RPMI8226 (cell line): ENCODE results near the gene FNDC3B.
"Not testable (repeated sequence)": the region's sequence is repeated elsewhere in the genome, so short reads cannot be mapped to it uniquely, and the experiment has no call there.

ENCODE experiments used
- DNase-seq: peaks from one replicate; pipeline ENCODE4 v3.0.0-alpha.2; 2015

The FNDC3B gene

DNA sequence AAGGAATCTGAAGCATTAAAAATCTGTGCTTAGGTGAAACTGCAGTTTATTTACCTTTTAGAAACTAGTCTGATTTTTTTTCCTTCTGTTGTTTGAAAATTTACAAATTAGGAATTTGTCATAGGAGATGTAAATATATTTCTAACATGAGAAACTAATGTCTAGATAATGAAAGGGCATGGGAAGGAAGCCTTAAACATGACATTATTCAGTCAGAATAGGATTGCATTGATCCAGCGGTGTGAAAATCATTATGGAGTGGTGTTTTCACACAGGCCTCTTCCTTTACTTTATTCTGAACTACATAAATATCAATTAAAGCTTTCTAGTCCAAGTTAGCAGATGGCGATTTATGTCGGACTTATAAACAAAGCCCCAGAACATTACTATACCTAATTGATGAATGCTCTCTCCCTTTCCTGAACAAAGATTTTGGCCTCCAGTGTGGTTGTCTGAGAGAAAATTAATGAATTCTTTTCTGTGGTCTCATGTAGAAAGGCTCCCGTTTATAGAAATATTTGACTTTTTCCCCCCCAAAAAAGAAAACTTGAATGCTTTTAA is 37.9 kb downstream of the FNDC3B start:
- DNase-seq, result no peak

GRCh38 chr3:172078244-172078643 is 38.9 kb downstream of the FNDC3B start:
- no peak for DNase-seq

GRCh38 chr3:172078721-172079120 is 39.3 kb downstream of the FNDC3B start:
- no peak for DNase-seq

DNA sequence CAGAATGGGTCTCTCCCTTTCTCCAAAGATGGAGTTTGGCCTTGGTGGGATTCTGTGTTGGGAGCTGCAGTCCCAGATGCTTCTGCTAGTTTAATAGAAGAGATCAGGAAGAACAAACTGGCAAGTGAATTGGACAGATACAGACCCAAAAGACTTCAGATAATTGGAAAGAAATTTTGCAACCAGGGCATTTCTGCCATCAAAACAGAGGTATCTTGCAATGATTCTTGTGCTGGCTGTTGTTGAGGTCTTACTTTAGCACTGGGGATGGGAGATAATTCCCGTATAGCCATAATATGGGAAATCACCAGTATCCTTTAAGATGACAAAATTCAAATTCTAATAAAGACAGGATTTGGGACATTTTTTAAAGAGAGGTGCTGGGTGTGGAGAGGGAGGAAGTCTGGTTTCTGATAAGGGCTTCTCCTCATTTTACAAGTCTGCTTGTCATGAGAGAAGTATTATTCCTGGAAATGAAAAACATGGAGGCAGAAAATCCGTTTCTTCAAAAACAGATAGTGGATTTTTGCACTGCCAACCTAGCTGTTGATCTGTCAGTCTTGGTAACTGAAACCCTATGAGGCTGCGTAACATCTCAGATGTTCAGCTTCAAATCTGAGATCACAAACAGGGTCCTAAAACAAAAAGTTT is 40.1 kb downstream of the FNDC3B start:
- DNase-seq, result no peak

GRCh38 chr3:172080503-172080902 is 41.1 kb downstream of the FNDC3B start:
- DNase-seq, result no peak

DNA sequence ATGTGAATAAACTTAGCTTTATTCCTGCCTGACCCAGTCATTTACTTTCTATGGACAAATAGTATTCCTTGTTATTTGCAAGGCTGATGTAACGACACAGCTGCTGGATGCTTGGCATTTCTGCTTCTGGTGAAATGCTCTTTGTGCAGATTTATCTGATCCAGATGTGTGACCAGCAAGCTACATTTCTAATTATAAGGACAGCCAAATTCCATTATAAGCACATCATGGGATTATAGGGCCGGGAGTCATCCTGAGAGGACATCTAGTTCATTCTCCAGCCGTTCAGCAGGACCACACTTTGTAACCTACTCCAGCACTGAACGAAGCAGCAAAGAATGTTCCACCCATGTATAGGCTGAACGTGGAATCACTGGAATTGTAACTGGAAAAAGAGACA is 42.9 kb downstream of the FNDC3B start:
- DNase-seq, result no peak

DNA sequence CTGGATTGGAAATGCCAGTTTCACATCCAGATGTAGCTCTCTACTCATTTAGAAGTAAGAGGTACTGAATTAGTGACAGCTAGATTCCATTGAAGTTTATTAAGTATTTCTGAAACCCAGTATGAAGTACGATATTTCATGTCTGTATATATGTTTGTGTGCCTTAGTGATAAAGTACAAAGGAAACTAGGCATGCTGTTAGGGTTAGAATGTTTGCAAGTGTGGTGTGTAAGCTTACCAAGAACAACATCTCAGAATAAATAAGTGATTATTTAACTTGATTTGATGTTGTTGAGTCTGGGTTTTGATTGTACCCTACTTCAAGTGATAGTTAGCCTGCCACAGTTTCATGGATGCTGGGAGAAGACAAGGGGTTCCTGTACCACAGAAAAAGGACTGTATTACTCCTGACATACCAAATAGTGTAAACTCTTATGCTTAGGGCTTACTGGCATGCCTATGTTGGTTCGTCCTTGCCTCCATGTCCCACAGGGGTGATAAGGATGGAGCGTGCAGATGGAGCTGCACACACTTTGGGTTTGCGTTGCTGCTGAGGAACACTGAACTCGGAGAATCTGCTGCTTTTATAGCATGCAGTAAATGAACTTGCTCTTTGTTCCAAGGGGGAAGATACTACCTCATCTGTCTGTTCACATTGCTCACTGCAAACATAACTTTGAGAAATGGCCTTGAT is 43.6 kb downstream of the FNDC3B start:
- no peak for DNase-seq

- DNase-seq, result no peak
Observed at GRCh38 chr3:172083995-172084409, 44.6 kb downstream of the FNDC3B start.

- DNase-seq, result no peak
Observed at GRCh38 chr3:172084871-172085556, 45.6 kb downstream of the FNDC3B start.

DNA sequence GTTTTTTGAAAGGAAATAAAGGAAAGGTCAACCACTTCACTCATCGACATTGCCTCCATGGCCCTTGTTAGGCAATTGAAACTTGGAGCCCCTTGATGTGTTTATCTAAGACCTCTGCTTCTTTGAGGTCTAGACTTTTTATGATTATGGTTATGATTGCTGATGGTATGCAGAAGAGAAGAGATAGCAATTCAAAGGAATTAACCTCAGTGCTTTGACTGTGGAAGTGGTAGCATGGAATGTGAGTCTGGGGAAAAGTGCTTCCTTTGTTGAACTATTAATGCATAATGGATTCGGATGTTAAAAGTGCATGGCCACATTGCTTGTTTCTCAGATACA is 46.1 kb downstream of the FNDC3B start:
- DNase-seq, result no peak

DNA sequence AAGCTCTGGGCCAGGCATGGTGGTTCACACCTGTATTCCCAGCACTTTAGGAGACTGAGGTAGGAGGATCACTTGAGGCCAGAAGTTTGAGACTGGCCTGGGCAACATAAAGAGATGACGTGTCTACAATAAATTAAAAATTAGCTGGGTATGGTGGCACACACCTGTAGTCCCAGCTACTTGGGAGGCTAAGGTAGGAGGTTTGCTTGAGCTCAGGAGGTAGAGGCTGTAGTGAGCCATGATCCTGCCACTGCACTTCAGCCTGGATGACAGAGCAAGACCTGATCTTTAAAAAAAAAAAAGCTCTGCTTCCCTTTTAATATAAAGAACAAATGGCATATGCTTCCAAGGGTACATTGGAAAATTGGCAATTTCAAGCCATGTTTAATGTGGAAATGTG is 46.7 kb downstream of the FNDC3B start:
- no peak for DNase-seq

- no peak for DNase-seq
Observed at GRCh38 chr3:172087198-172087597, 47.8 kb downstream of the FNDC3B start.

GRCh38 chr3:172087602-172088580 is 48.5 kb downstream of the FNDC3B start:
- peak; percentile 80 for DNase-seq

GRCh38 chr3:172089250-172089649 is 49.9 kb downstream of the FNDC3B start:
- DNase-seq, result no peak

- DNase-seq, result no peak
Observed at GRCh38 chr3:172090035-172090434, 50.7 kb downstream of the FNDC3B start.

GRCh38 chr3:172092658-172093057 is 53.3 kb downstream of the FNDC3B start:
- no peak for DNase-seq

- DNase-seq, result not testable (repeated sequence)
Observed at GRCh38 chr3:172093581-172094443, 54.4 kb downstream of the FNDC3B start.

GRCh38 chr3:172094621-172095557 is 55.5 kb downstream of the FNDC3B start:
- peak; percentile 91 for DNase-seq

DNA sequence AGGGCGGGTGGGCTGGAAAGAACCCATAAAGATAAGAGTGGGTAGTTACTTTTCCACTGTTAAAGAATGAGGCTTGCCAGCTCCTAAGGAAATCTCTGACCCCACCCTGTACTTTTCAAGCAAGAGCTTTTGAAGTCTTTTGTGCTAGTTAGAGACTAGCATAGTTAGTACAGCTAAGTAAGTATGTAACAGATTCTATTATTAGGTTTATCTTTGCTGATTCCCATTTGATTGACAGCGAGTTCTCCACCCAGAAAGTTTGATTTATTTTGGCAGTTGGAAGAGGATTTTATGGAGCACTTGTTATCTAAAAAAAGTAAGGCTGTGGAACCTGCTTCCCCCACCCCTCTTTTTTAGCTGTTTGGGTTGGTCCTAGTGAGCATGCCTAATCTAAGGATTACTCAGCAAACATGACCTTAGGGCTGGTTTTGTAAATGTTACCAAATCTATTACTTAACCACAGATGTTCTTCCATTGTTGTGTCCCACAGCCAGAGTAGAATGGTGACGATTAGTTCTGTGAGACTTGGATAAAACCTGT is 57.6 kb downstream of the FNDC3B start:
- DNase-seq, result peak; percentile 63

- DNase-seq, result no peak
Observed at GRCh38 chr3:172097585-172097984, 58.2 kb downstream of the FNDC3B start.
